A673 (cell line): ENCODE results near the gene HSD11B2. TPM values are rescaled to one million over a fixed set of nuclear protein-coding genes. Genes with fewer than 3 reads are reported as not detected.
A peak's percentile ranks its signal among the peaks of the same experiment; 100 is the strongest.

ENCODE experiments used
- BruUV-seq: library from RNA; stranded (reverse); fragments of 400-500 nt; replicated peaks from 2 replicates; lab custom pipeline; 2021; lab: Mats Ljungman, UMichigan
- CTCF ChIA-PET: fragments of 300-600 bp; sonication (Branson Sonifier 250); formaldehyde crosslinking; loops from one replicate; lab custom pipeline; 2022; ENCODE audit warnings: antibody characterized with exemption; lab: Charles Lee
- POLR2A ChIA-PET: fragments of 300-600 bp; sonication (Branson Sonifier 250); formaldehyde crosslinking; loops from one replicate; lab custom pipeline; 2022; ENCODE audit warnings: antibody characterized with exemption; ENCODE audit not compliant: low non-redundant PET; lab: Charles Lee
- DNase-seq: peaks from one replicate; pipeline ENCODE4 v3.0.0-alpha.2; 2015; ENCODE audit warnings: low spot score
- H3K27ac ChIP-seq: fragments of 200-600 bp; sonication (generic); 2 replicates; pipeline ENCODE4 v1.5.1; 2016; ENCODE audit warnings: mixed run types, low read depth, mild to moderate bottlenecking, mixed read lengths, antibody characterized with exemption, low read length; ENCODE audit not compliant: poor library complexity, severe bottlenecking
- H3K27me3 ChIP-seq: fragments of 200-600 bp; sonication (generic); replicated peaks from 2 replicates; pipeline ENCODE4 v1.6.1; 2017; ENCODE audit warnings: mixed run types, low read depth, mild to moderate bottlenecking, mixed read lengths, antibody characterized with exemption, low read length; ENCODE audit not compliant: insufficient read depth, poor library complexity
- H3K36me3 ChIP-seq: fragments of 200-600 bp; sonication (generic); 2 replicates; pipeline ENCODE4 v1.6.1; 2016; ENCODE audit warnings: mixed run types, mild to moderate bottlenecking, mixed read lengths, antibody characterized with exemption, low read length; ENCODE audit not compliant: insufficient read depth, poor library complexity, severe bottlenecking
- H3K4me1 ChIP-seq: fragments of 200-600 bp; sonication (generic); 2 replicates; pipeline ENCODE4 v1.6.1; 2017; ENCODE audit warnings: mixed run types, mild to moderate bottlenecking, mixed read lengths, antibody characterized with exemption, low read length; ENCODE audit not compliant: insufficient read depth, poor library complexity, severe bottlenecking
- H3K4me3 ChIP-seq: fragments of 200-600 bp; sonication (generic); 2 replicates; pipeline ENCODE4 v1.5.1; 2016; ENCODE audit warnings: low read depth, mixed run types, mild to moderate bottlenecking, mixed read lengths, low read length; ENCODE audit not compliant: poor library complexity, severe bottlenecking
- H3K9me3 ChIP-seq: fragments of 200-600 bp; sonication (generic); 2 replicates; pipeline ENCODE4 v1.6.1; 2016; ENCODE audit warnings: mixed run types, low read depth, mild to moderate bottlenecking, mixed read lengths, antibody characterized with exemption, low read length; ENCODE audit not compliant: poor library complexity, severe bottlenecking
- CTCF ChIP-seq: fragments of 300-800, 200-600 bp; sonication (generic); conservative IDR thresholded peaks from 2 replicates; pipeline ENCODE4 v1.5.1; 2017; ENCODE audit warnings: low read depth, mild to moderate bottlenecking, antibody characterized with exemption, low read length, moderate library complexity, mixed read lengths
- EZH2 ChIP-seq: fragments of 200-600 bp; sonication (generic); IDR thresholded peaks from 2 replicates; pipeline ENCODE4 v1.6.1; 2017; ENCODE audit warnings: borderline replicate concordance, low read depth, mild to moderate bottlenecking, mixed read lengths, antibody characterized with exemption, low read length; ENCODE audit not compliant: poor library complexity, severe bottlenecking
- intact Hi-C: fragments of 100-400 bp; cut with micrococcal nuclease; formaldehyde crosslinking; loops from one replicate; pipeline ENCODE4 v1.10.0; 2022; ENCODE audit not compliant: unreplicated experiment
- total RNA-seq: library from RNA; stranded (reverse); gene quantifications from 2 replicates; pipeline ENCODE4 v1.2.3, GENCODE V29; 2021

Gene HSD11B2
- total RNA-seq, 1 experiment from 2014 or later = 2.3 TPM

DNA sequence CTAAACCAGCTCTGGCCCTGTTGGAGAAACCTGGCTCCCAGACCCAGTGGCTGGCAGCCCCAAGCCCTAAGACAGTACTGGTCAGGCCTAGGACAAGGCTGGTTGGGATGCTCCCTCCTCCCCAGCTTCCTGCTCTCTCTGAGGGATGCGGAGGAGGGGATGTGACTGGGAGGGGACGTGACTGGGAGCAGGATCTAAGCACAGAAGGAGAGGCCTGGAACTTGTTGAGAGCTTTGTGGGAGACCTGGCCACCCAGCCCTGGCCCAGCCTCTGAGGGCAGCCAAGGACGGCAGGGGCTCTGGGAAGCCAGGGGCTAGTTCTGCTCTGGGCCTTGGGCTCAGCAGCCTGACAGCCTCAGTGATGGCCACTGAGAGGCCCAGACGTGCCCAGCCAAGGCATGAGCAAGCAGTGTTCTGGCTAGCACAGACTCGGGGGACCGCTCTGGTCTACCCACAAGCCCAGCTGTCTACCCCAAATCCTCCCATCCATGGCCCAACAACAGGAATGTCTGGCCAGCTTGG lies 27.3 kb downstream of the HSD11B2 start:
- POLR2A ChIA-PET = no interaction called here

DNA sequence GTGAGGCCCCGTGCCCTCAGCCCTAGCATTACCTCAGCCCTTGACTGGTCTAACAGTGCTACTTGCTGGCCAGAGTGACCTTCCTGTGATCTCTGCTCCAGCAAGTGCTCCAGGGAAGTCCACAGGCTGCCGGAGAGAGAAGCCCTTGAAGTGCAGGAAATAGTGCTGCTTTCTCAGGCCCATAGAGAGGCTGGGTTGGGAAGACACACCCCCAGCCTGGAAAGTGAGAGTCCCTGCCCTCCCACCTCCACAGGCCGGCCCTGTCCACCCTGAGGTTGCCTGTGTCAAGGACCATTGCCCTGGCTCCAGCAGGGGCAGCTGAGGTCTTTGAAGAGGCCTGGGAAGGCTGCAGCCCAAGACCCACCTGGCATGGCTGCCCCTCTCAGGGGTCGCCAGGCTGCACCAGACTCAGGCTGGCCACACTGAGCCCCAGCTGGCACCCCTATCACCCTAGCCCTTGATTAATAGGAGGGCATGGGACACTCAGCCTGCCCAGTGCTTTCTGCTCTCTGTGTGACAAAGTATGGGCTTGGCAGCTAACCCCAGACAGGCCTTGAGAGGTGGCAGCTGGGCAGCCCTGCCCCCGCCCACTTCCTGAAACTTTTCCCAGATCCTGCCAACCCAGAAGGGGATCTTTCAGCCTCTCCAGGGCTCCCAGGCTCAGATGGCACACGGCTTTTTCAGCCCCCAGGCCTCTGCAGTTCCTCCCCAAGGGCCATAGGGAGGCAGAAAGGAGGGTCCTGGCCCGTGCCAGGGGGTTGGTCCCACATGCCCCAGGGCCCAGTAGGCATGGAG lies 28.3 kb downstream of the HSD11B2 start:
- intact Hi-C loops = no loop called here
- no peak for DNase-seq
- no peaks in the 10 kb centered on the region for H3K27me3 ChIP-seq

More for the DNA sequence above, 27.3 kb downstream of the HSD11B2 start:
- TF ChIP-seq CTCF = no peak
- no peak for TF ChIP-seq EZH2
- Histone ChIP-seq H3K9me3 (no peaks in the 10 kb centered on the region), H3K4me1 (peaks cover 4% of the 10 kb centered on the region), H3K27me3 (no peaks in the 10 kb centered on the region), H3K36me3 (no peaks in the 10 kb centered on the region), H3K27ac (no peak overlapping the region), H3K4me3 (no peak overlapping the region)
- CTCF ChIA-PET = no interaction called here
- intact Hi-C loops = no loop called here
- no TSS peak for BruUV-seq
- no peak for DNase-seq

DNA sequence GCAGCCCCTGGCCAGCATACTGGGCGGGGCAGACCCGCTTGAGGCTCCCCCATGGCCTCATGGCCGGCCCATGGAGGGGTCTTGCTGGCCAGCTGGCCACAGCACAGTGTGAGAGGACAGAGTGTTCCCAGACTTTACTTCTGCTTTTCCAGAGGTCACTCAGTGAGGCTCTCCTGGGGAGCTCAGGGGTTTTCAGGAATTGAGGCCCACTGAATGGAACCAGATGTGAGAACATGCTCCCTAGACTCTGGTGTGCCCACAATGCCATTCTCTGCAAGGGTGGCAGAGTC lies 28.9 kb downstream of the HSD11B2 start:
- TF ChIP-seq EZH2 (no peak), CTCF (no peak)
- H3K9me3 ChIP-seq = no peaks in the 10 kb centered on the region
- H3K4me1 ChIP-seq = peaks cover 4% of the 10 kb centered on the region
- no peaks in the 10 kb centered on the region for H3K36me3 ChIP-seq
- no TSS peak for BruUV-seq
- intact Hi-C loops = no loop called here
- CTCF ChIA-PET = no interaction called here
- no peaks in the 10 kb centered on the region for H3K27me3 ChIP-seq
- H3K4me3 ChIP-seq = no peak overlapping the region
- no peak for DNase-seq
- peak overlapping the region; percentile 40 for H3K27ac ChIP-seq
- POLR2A ChIA-PET = no interaction called here

More for the DNA sequence above, 28.3 kb downstream of the HSD11B2 start:
- TF ChIP-seq EZH2 = no peak
- TF ChIP-seq CTCF = no peak
- H3K4me3 ChIP-seq = no peak overlapping the region
- ChIA-PET CTCF (no interaction called here), POLR2A (no interaction called here)
- peak overlapping the region; percentile 40 for H3K27ac ChIP-seq
- H3K9me3 ChIP-seq = no peaks in the 10 kb centered on the region
- H3K4me1 ChIP-seq = peaks cover 4% of the 10 kb centered on the region
- no TSS peak for BruUV-seq
- no peaks in the 10 kb centered on the region for H3K36me3 ChIP-seq
